22Rv1 (cell line): ENCODE results near the gene NADK.
"Not testable (repeated sequence)": the region's sequence is repeated elsewhere in the genome, so short reads cannot be mapped to it uniquely, and the experiment has no call there.

Source experiments
- H3K27ac ChIP-seq: fragments of 450-650 bp; 2 replicates; pipeline ENCODE4 v1.5.1; 2017
- CTCF ChIP-seq: fragments of 450-650 bp; IDR thresholded peaks from 2 replicates; pipeline ENCODE4 v1.5.1; 2017; ENCODE audit warnings: mild to moderate bottlenecking
- ZFX ChIP-seq: fragments of 450-650 bp; IDR thresholded peaks from 2 replicates; pipeline ENCODE4 v1.6.1; 2017; ENCODE audit warnings: antibody characterized with exemption, borderline replicate concordance

The NADK gene

GRCh38 chr1:1724035-1724864, 54.0 kb downstream of the NADK start, which contains the start of gene CDK11A:
Gene CDK11A, minus strand, starts transcription at chr1:1724357. Its CDS starts 1,539 bp downstream, at chr1:1722818.
- peak; percentile 40 for TF ChIP-seq CTCF
- peak within 1 kb of the TSS; percentile 82 for H3K27ac ChIP-seq

DNA sequence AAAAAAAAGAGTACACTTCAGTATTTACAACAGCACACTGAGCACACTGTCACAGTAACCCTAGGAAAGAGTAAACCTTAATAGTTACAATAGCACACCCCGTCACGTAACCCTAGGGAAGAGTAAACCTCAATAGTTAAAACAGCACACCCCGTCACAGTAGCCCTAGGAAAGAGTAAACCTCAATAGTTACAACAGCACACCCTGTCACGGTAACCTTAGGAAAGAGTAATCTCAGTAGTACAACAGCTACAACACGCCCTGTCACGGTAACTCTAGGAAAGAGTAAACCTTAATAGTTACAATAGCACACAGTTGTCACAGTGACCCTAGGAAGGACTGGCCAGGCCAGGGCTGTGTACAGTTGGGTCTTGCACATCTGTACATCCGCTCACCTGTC, 57.1 kb downstream of the NADK start:
- H3K27ac ChIP-seq = no peak overlapping the region
- no peak for TF ChIP-seq CTCF
- TF ChIP-seq ZFX = no peak

GRCh38 chr1:1715109-1715883, 63.0 kb downstream of the NADK start:
- not testable (repeated sequence) for H3K27ac ChIP-seq

DNA sequence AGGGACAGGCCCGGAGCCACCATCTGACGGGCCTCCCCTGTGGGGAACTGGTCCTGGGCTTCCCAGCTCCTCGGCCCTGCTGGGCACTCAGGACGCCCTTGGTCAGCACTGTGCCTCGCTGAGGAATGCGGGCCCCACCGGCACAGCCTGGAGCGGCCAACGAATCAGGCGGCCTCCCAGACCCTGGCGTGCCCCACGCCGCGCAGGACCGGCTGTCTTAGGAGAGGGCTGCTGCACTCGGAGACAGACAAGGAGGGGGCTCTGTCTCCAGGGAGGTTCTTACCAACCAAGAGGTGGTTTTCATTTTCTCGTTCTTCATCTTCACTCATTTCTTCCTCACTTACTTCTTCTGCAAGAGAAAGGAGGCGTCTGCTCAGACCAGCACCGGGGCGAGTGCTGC, 70.4 kb downstream of the NADK start:
- H3K27ac ChIP-seq = not testable (repeated sequence)

DNA sequence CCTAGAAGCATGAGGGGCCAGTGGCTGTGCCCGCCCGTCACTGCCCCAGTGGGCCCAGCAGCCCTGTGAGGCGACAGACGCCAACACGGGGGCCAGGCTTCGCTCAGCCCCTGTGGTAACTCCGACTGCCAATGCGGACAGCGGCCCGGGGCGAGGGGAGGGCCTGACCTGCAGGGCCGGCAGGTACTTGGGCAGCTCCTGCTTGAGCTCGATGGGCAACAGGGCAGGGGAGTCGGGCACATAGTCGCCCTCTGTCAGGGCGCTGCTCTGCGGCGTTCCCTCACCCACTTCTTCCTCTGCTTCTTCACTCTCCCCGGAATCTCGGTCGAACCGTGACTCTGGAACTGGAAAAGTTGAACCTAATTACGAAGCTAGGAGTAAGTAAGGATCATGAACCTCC, 71.0 kb downstream of the NADK start:
- not testable (repeated sequence) for H3K27ac ChIP-seq

DNA sequence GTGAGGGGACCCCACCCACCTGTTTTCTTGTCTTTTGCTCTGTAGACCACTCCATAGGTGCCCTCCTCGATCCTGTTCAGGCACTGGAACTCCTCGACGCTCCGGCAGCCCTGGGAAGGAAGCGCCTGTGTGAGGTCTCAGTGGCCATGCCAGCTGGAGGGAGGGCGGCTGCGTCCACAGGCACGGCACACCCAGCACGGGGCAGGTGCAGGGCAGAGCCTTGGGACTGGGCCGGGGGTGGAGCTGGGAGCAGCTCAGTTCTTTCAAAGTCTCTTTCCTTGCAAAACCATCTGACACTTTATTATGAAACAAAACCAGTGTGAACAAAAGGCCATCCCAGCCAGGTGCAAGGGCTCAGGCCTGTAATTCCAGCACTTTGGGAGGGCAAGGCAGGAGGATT, 72.6 kb downstream of the NADK start:
- H3K27ac ChIP-seq = not testable (repeated sequence)

- H3K27ac ChIP-seq = not testable (repeated sequence)
Measured at GRCh38 chr1:1704284-1704957, 73.8 kb downstream of the NADK start.

DNA sequence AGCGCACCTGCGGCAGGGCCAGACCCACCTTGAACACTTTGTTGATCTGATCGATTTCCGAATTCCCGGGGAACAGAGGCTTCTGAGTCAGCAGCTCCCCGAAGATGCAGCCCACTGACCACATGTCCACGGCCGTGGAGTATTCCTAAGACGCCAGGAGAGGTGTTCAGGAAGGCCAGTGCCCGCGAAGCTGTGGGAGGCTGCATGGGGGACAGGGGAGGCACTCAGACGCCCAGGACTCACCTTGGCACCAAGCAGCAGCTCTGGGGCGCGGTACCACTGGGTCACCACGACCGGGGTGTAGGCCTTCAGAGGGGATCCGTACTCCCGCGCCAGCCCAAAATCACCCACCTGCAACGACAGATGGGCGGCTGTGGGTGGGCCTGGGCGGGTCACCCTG, 74.5 kb downstream of the NADK start:
- H3K27ac ChIP-seq = no peak overlapping the region
- TF ChIP-seq ZFX = no peak
- no peak for TF ChIP-seq CTCF

GRCh38 chr1:1702506-1702905, 75.8 kb downstream of the NADK start:
- not testable (repeated sequence) for H3K27ac ChIP-seq
